Ishikawa (cell line): ENCODE measurements around the gene EFNA2.
A peak's percentile ranks its signal among the peaks of the same experiment; 100 is the strongest.

ENCODE experiments used
- CEBPB ChIP-seq: IDR thresholded peaks from 2 replicates; pipeline ENCODE4 v1.6.1; 2012
- CREB1 ChIP-seq: IDR thresholded peaks from 2 replicates; pipeline ENCODE4 v1.6.1; 2012; ENCODE audit warnings: low read depth
- EGR1 ChIP-seq: IDR thresholded peaks from 2 replicates; pipeline ENCODE4 v1.6.1; 2012
- EP300 ChIP-seq: IDR thresholded peaks from 2 replicates; pipeline ENCODE4 v1.6.1; 2012; ENCODE audit warnings: borderline replicate concordance
- FOXM1 ChIP-seq: IDR thresholded peaks from 2 replicates; pipeline ENCODE4 v1.6.1; 2012; ENCODE audit warnings: low read depth, borderline replicate concordance
- NFIC ChIP-seq: IDR thresholded peaks from 2 replicates; pipeline ENCODE4 v1.6.1; 2012
- RAD21 ChIP-seq: IDR thresholded peaks from 2 replicates; pipeline ENCODE4 v1.6.1; 2012; ENCODE audit warnings: low read depth
- TAF1 ChIP-seq: IDR thresholded peaks from 2 replicates; pipeline ENCODE4 v1.6.1; 2012; ENCODE audit warnings: low read depth, mild to moderate bottlenecking
- TCF12 ChIP-seq: IDR thresholded peaks from 2 replicates; pipeline ENCODE4 v1.6.1; 2012; ENCODE audit warnings: low read depth
- TEAD4 ChIP-seq: IDR thresholded peaks from 2 replicates; pipeline ENCODE4 v1.6.1; 2012
- YY1 ChIP-seq: IDR thresholded peaks from 2 replicates; pipeline ENCODE4 v1.6.1; 2012; ENCODE audit warnings: low read depth
- ZBTB7A ChIP-seq: IDR thresholded peaks from 2 replicates; pipeline ENCODE4 v1.6.1; 2012; ENCODE audit warnings: low read depth
- TF ChIP-seq, protein P1 (sequence below): IDR thresholded peaks from 2 replicates; pipeline ENCODE4 v1.6.1; 2012; ENCODE audit warnings: low read depth, mild to moderate bottlenecking
- TF ChIP-seq, protein P2 (sequence below): IDR thresholded peaks from 2 replicates; pipeline ENCODE4 v1.6.1; 2012
- TF ChIP-seq, protein P3 (sequence below): IDR thresholded peaks from 2 replicates; pipeline ENCODE4 v1.6.1; 2012

The EFNA2 gene

DNA sequence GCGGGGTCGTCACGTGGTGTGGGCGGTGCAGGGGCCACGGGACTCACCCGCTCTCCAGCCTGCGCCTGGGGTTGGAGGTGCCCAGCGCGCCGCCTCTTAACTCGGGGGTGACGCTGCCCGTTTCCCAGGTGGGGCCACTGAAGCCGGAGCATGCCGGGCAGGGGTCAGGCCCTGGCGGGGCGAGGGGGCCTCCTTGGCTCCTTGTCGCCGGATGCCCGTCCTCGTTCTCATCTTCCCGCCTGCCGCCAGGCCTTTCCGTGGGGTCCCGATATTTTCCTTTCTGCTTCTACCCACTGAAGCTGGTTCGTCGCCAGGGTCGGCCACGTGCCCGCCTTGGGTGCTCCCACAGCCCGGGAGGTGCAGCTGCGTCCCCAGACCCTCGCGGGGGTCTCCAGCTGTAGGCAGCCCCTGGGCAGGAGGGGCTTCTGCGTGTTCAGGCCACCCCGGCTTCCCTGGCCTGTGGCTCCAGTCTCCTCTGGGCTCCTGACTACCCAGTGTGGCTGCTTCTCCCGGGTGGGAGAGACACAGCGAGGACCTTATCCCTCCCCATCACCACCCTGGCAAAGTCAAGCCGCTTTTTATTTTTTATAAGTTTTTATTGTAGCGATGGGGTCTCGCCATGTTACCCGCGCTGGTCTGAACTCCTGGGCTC lies 9.6 kb upstream of the EFNA2 start:
- TF ChIP-seq, protein P1, sequence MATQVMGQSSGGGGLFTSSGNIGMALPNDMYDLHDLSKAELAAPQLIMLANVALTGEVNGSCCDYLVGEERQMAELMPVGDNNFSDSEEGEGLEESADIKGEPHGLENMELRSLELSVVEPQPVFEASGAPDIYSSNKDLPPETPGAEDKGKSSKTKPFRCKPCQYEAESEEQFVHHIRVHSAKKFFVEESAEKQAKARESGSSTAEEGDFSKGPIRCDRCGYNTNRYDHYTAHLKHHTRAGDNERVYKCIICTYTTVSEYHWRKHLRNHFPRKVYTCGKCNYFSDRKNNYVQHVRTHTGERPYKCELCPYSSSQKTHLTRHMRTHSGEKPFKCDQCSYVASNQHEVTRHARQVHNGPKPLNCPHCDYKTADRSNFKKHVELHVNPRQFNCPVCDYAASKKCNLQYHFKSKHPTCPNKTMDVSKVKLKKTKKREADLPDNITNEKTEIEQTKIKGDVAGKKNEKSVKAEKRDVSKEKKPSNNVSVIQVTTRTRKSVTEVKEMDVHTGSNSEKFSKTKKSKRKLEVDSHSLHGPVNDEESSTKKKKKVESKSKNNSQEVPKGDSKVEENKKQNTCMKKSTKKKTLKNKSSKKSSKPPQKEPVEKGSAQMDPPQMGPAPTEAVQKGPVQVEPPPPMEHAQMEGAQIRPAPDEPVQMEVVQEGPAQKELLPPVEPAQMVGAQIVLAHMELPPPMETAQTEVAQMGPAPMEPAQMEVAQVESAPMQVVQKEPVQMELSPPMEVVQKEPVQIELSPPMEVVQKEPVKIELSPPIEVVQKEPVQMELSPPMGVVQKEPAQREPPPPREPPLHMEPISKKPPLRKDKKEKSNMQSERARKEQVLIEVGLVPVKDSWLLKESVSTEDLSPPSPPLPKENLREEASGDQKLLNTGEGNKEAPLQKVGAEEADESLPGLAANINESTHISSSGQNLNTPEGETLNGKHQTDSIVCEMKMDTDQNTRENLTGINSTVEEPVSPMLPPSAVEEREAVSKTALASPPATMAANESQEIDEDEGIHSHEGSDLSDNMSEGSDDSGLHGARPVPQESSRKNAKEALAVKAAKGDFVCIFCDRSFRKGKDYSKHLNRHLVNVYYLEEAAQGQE = no peak
- TF ChIP-seq, protein P2, sequence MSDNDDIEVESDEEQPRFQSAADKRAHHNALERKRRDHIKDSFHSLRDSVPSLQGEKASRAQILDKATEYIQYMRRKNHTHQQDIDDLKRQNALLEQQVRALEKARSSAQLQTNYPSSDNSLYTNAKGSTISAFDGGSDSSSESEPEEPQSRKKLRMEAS = no peak; the same call in none of the 2 replicates
- TF ChIP-seq EGR1 = no peak; the same call in 1 of the 2 replicates
- TF ChIP-seq CEBPB = no peak
- no peak; the same call in 1 of the 2 replicates for TF ChIP-seq TCF12
- TF ChIP-seq, protein P3, sequence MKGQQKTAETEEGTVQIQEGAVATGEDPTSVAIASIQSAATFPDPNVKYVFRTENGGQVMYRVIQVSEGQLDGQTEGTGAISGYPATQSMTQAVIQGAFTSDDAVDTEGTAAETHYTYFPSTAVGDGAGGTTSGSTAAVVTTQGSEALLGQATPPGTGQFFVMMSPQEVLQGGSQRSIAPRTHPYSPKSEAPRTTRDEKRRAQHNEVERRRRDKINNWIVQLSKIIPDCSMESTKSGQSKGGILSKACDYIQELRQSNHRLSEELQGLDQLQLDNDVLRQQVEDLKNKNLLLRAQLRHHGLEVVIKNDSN = no peak
- TF ChIP-seq TAF1 = no peak
- TF ChIP-seq NFIC = no peak
- no peak for TF ChIP-seq YY1
- TF ChIP-seq FOXM1 = no peak
- TF ChIP-seq TEAD4 = peak; percentile 11; the same call in 1 of the 2 replicates
- peak; percentile 63 for TF ChIP-seq ZBTB7A
- TF ChIP-seq EP300 = no peak
- no peak for TF ChIP-seq RAD21
- no peak for TF ChIP-seq CREB1

DNA sequence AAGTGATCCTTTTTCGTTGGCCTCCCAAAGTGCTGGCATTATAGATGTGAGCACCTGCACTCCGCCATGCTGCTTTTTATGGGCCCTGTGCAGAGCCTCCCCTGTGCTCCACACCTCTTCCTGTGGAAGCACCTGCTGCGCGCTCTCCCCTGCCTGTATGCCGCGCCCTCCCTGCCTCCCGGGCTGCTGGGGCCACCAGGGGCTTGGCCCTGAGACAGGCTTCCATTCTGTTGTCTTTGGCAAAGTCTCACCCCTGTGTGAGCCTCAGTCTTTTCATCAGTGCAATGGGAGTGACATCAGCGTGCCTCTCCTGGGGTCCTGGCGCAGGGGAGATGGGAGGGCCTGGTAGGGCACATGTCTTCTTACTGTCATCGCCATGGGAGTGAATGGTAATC lies 9.0 kb upstream of the EFNA2 start:
- TF ChIP-seq, protein P1 = no peak
- no peak for TF ChIP-seq EP300
- TF ChIP-seq ZBTB7A = no peak
- no peak for TF ChIP-seq CEBPB
- TF ChIP-seq NFIC = no peak
- TF ChIP-seq EGR1 = no peak
- no peak for TF ChIP-seq FOXM1
- TF ChIP-seq RAD21 = no peak
- TF ChIP-seq CREB1 = no peak
- no peak for TF ChIP-seq TAF1
- TF ChIP-seq YY1 = no peak
- no peak for TF ChIP-seq TEAD4
- TF ChIP-seq TCF12 = no peak
- TF ChIP-seq, protein P3 = no peak
- TF ChIP-seq, protein P2 = no peak

DNA sequence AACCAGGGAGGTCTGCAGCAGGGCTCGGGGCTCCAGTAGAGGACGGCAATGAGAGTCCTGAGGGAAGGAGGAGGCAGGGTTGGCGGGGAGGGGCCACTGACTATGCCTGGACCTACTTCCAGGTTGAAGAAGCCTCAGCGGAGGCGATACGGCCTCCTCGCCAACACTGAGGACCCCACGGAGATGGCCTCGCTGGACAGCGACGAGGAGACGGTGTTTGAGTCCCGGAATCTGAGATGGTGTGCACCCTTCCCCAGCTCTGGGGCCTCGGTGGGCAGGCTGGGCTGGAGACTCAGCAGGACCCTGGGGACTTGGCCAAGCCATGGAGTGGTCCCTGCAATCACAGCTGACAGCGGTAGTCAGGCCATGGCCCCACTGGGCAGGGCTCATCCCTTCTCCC lies 8.6 kb upstream of the EFNA2 start:
- TF ChIP-seq, protein P1 = 0 out of 2 replicates have a peak, but pooled peaks have one; percentile 14
- TF ChIP-seq TAF1 = no peak

DNA sequence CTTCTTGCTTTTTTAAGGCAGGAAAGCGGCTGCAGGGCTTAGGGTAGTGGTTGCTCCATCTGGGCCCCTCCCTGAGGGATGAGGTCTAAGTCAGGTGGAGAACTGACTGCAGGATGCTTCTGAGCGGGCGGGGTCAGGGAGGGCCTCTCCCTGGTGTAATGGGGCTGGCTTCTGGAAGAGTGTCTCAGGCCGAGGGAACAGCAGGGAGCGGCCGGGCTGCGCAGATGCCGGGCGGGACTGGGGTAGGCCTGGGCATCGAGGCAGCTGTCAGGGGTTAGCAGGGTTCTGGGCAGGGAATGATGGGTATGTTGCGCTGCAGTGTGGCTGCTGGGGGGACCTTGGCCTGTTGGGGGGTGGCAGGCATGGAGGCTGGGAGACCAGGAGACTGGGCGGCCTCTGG lies 7.6 kb upstream of the EFNA2 start:
- TF ChIP-seq FOXM1 = no peak
- no peak for TF ChIP-seq TAF1
- TF ChIP-seq CREB1 = no peak
- TF ChIP-seq RAD21 = no peak
- TF ChIP-seq CEBPB = no peak
- TF ChIP-seq, protein P2 = no peak
- TF ChIP-seq TCF12 = no peak
- TF ChIP-seq TEAD4 = no peak
- no peak for TF ChIP-seq ZBTB7A
- no peak for TF ChIP-seq NFIC
- TF ChIP-seq EGR1 = no peak
- TF ChIP-seq, protein P3 = no peak
- TF ChIP-seq, protein P1 = no peak
- TF ChIP-seq YY1 = no peak
